Uterus (tissue), 2 donors: Measurements from ENCODE around the gene IL20RB.

Experiments used
- CTCF ChIP-seq, 4 experiments: fragments of 200-600 bp in 2 of 4; fragments of 450-650 bp in 2 of 4; sonication (generic) in 2 of 4; IDR thresholded peaks; one replicate each; pipeline ENCODE4 v1.5.1; 2016 to 2019; ENCODE audit warnings: antibody characterized with exemption in 4 of 4, mild to moderate bottlenecking in 2 of 4, moderate library complexity in 1 of 4
- POLR2A ChIP-seq, 2 donors: fragments of 450-650 bp; IDR thresholded peaks; one replicate each; pipeline ENCODE4 v1.6.1; 2016; ENCODE audit warnings: antibody characterized with exemption in 2 of 2, mild to moderate bottlenecking in 1 of 2, moderate library complexity in 1 of 2

DNA sequence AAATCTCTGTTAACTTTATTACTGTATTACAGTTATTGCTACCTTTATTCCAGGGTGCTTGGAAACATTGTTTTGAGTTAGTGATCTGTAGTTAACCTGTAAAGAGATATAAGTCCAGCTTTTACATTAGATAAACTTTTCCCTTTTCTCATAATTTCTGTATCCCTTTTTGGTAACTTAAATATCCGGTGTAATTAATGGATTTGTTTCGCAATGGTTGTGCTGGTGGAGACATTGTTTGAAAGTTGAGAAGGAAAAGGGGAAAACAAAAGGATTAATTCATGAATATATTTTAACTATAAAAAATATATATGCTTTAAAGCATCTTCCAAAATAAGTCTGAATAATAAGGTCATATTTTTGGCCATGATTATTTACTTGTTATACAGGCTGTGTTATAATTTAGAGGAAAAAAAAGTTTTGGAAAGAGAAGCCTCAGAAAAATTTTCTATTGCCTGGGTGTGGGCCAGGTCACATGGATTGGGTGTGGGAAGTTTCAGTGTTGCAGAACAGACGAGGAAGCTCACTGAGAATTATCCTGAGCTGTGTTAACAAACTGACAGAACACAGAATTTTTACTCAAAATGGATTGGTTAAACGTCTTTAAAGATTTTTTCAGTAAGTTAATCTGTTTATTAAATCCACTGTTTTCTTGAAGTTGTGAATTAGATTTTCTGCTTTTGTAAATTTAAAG, 27.7 kb upstream of the IL20RB start:
- TF ChIP-seq CTCF (IDR thresholded peaks at IDR 0.05) (no peak), POLR2A (IDR thresholded peaks at IDR 0.05) (no peak)
